HG03457 (cell line): ENCODE measurements around the gene MAML2.

Experiments used
- ATAC-seq: cut with Tn5 transposase; IDR thresholded peaks from one replicate; pipeline ENCODE4 v1.9.1; 2021; ENCODE audit warnings: moderate number of reproducible peaks; ENCODE audit not compliant: unreplicated experiment

The MAML2 gene

GRCh38 chr11:96082936-96083335, 260.1 kb downstream of the MAML2 start:
- ATAC-seq: no peak

- ATAC-seq: no peak
Observed at GRCh38 chr11:96082002-96082899, 260.7 kb downstream of the MAML2 start.

- no peak for ATAC-seq
Observed at GRCh38 chr11:96081561-96081960, 261.4 kb downstream of the MAML2 start.

DNA sequence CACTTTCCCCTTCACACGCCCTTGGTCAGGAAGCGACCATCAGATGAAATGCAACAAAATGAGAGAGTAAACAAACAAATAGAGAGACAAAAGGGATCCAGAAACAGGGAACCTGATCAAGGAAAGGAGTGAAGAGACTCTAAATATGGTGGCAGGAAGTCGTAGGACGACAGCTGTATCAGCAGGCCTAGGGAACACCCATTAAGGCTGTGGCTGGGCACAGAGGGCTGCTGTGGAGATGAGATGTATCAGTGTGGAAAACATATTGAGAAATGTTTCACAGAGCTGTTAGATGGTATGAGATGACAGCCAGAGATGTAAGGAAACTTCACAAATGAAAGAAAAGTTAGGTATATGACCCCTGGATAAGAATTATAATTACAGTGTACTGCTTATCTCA, 263.3 kb downstream of the MAML2 start:
- no peak for ATAC-seq

DNA sequence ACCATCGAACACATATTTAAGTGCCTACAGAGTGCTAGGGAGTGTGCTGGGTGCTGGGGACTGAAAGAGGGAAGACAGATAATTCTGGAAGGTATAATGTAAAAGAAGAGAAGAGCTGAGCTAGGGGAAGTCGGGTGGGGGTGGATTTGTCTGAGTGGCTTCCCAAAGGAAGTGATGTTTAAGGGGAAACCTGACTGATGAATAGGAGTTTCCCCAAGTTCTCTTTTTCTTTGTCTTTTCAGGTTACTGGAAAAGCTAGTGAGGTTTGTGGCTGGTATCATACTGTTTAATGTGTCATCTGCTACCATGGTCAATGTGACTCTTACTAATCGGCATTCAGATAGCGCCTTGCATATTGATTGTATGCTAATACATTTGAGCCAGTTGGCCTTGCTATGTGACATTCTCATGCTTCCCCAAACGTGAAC, 267.4 kb downstream of the MAML2 start:
- peak; percentile 89 for ATAC-seq

- ATAC-seq: no peak
Observed at GRCh38 chr11:96074551-96075310, 268.3 kb downstream of the MAML2 start.

- ATAC-seq: no peak
Observed at GRCh38 chr11:96073536-96073935, 269.5 kb downstream of the MAML2 start.

- no peak for ATAC-seq
Observed at GRCh38 chr11:96072592-96072991, 270.4 kb downstream of the MAML2 start.

- no peak for ATAC-seq
Observed at GRCh38 chr11:96070453-96070852, 272.5 kb downstream of the MAML2 start.

GRCh38 chr11:96067160-96067559, 275.8 kb downstream of the MAML2 start:
- no peak for ATAC-seq

GRCh38 chr11:96065379-96065778, 277.6 kb downstream of the MAML2 start:
- ATAC-seq: no peak

- ATAC-seq: no peak
Observed at GRCh38 chr11:96063886-96064285, 279.1 kb downstream of the MAML2 start.

DNA sequence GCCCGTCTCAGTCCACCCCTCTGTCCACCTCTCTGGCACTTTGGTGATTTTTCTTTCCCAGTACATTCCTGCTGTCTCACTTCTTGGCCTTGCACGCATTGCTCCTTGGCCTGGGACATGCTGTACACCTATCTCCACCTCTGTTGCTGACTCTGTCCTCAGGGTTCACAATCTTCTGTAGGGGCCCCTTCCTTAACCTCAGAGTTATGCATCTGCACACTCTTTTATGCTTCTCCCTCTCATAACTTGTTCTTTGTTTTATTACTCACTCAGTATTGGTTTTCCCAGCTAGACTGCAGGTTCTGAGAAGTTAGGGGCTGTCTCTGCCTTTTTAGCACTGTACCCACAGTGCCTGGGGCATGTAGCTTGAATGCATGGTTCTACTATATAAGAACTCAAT, 279.9 kb downstream of the MAML2 start:
- ATAC-seq: no peak

GRCh38 chr11:96062134-96062533, 280.9 kb downstream of the MAML2 start:
- peak; percentile 65 for ATAC-seq

GRCh38 chr11:96061730-96062129, 281.3 kb downstream of the MAML2 start:
- ATAC-seq: no peak

GRCh38 chr11:96061069-96061468, 281.9 kb downstream of the MAML2 start:
- no peak for ATAC-seq

DNA sequence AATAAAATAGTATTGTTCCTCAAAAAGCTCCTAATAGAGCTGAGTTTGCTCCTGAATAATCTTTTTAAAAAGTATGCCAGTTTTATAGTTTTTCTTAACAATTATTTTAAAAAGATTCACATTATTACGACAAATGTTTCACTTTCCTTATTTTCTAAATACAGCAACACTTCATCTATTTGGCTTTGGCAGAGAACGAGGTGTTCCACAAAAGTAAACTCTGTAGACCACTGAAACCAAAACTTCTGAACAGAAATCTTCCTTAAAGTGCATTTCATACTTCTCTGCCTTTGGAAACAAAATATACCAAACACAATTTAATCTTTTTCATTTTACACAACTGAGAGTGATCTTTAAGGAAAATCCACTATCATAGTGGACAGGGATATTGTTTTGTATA, 285.5 kb downstream of the MAML2 start:
- ATAC-seq: no peak

GRCh38 chr11:96056576-96056975, 286.4 kb downstream of the MAML2 start:
- ATAC-seq: no peak

DNA sequence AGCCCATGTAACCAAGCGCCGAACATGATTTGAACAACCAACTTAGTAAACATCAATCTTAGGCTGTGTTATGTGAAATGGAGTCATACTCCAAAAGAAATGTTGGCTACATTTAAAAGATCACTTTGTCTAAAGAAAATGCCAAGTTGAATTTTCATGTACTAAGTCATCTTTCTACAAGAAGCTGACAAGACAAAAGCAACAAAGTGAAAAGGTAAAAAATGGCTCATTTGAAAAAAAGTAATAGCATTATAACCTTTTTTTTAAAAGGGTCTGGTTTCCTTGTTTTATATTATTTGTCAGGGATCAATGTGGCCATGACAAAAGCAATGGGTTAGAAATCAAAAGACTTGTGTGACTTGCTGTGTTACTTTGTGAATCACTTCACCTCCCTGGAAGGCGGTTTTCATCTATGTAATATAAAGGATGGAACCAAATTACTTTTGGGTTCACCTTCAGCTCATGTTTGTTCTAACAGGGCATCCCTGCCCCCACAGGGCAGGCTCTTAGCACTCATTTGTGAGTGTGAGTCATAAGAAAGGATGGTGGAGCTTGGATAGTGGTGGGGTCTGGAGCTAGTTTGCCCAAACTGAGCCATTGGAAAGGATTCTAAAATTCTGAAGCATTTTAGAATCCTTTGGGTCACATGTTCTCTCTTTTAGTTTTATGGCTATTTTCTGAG, 287.1 kb downstream of the MAML2 start:
- no peak for ATAC-seq

DNA sequence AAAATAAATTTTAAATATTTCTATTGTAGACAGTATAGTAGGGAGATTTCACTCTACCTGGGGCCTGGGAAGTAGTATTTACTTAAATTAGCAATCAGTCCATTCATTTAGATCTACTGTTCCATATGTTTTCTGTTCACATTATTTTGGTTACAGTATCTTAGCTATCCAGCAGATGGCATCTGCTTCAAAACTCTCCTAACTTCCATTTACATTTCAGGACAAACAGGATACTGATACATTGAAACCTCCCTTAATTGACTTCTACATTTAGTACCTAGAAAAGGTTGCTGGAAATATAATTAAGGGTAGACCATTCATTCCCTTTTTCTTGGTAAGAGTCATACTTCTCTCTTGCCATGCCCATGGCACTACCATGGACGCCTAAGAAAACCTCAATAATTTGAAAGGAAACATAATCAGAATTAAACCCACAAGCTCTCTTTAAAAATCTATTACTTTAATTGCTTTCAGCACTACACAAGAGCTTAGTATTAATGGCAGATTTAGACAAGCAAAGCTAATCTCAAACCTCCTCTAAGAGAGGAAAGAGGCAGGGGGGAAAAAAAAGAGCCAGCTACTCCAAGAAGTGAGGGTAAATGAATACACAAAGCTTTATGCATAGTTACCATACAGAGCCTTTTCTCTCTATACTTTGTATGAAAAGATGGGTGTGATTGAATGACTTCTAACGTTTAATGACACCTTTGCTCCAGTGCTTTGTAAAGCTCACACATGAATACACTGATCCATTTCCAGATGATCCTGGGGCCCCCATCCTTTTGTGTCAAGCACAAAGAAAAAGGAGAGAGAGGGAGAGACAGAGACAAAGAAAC, 287.9 kb downstream of the MAML2 start:
- no peak for ATAC-seq
